Left renal cortex interstitium (tissue), 4 donors: ENCODE measurements around the gene TK1. TPM values are rescaled to one million over a fixed set of nuclear protein-coding genes. Genes with fewer than 3 reads are reported as not detected.
"Not testable (repeated sequence)": the region's sequence is repeated elsewhere in the genome, so short reads cannot be mapped to it uniquely, and the experiment has no call there.

ENCODE experiments used
- DNase-seq, 4 donors: peaks; one replicate each; pipeline ENCODE4 v3.0.0-alpha.2; 2013; ENCODE audit warnings: low read depth in 4 of 4, low spot score in 2 of 4, missing footprints in 1 of 4
- polyA plus RNA-seq, 4 donors: library from polyadenylated mRNA; unstranded; fragments of 120-200 nt; gene quantifications; one replicate each; pipeline ENCODE4 v1.2.1, GENCODE V29; 2013; ENCODE audit not compliant: insufficient read length in 4 of 4

TK1 gene
- 10 to 100 TPM; 22.6 to 40.6 (median 32.4) TPM for polyA plus RNA-seq

- peak; percentile 80 to 94 (median 91) for DNase-seq
Observed at GRCh38 chr17:78186692-78187595, at the start of gene TK1, which contains the start of gene AFMID. Gene TK1 (minus strand): TSS chr17:78187052. CDS start chr17:78186994, 58 bp downstream. Gene AFMID (plus strand): TSS chr17:78187362. CDS start chr17:78187371, 9 bp downstream.

GRCh38 chr17:78235885-78236284 lies 49.0 kb upstream of the TK1 start:
- no peak for DNase-seq

- DNase-seq: not testable (repeated sequence)
Observed at GRCh38 chr17:78235022-78235421, 48.2 kb upstream of the TK1 start.

- no peak for DNase-seq
Observed at GRCh38 chr17:78234261-78234865, 47.5 kb upstream of the TK1 start.

- no peak for DNase-seq
Observed at GRCh38 chr17:78233678-78234077, 46.8 kb upstream of the TK1 start.

- no peak for DNase-seq
Observed at GRCh38 chr17:78232859-78233173, 46.0 kb upstream of the TK1 start.

GRCh38 chr17:78231991-78232858 lies 45.4 kb upstream of the TK1 start:
- DNase-seq: no peak

- no peak for DNase-seq
Observed at GRCh38 chr17:78230996-78231935, 44.4 kb upstream of the TK1 start, which contains the start of gene TMEM235. Gene TMEM235 (plus strand): TSS chr17:78231631. CDS start chr17:78232024, 393 bp downstream.

GRCh38 chr17:78230252-78230962 lies 43.6 kb upstream of the TK1 start:
- no peak for DNase-seq

GRCh38 chr17:78228176-78228575 lies 41.3 kb upstream of the TK1 start:
- DNase-seq: no peak

GRCh38 chr17:78227455-78227916 lies 40.6 kb upstream of the TK1 start:
- no peak for DNase-seq

- DNase-seq: no peak
Observed at GRCh38 chr17:78226759-78227454, 40.1 kb upstream of the TK1 start.

GRCh38 chr17:78226055-78226758 lies 39.4 kb upstream of the TK1 start:
- no peak for DNase-seq

GRCh38 chr17:78225088-78225865 lies 38.4 kb upstream of the TK1 start:
- no peak for DNase-seq

- DNase-seq: no peak
Observed at GRCh38 chr17:78224231-78225087, 37.6 kb upstream of the TK1 start.

- no peak for DNase-seq
Observed at GRCh38 chr17:78223765-78224164, 36.9 kb upstream of the TK1 start.
